ENCODE measurements around the gene LSAMP. TPM values are rescaled to one million over a fixed set of nuclear protein-coding genes. Genes with fewer than 3 reads are reported as not detected.

Gene LSAMP
- total and polyA plus RNA-seq, 2 experiments from 2014 or later: 2.0 to 2.9 TPM

DNA sequence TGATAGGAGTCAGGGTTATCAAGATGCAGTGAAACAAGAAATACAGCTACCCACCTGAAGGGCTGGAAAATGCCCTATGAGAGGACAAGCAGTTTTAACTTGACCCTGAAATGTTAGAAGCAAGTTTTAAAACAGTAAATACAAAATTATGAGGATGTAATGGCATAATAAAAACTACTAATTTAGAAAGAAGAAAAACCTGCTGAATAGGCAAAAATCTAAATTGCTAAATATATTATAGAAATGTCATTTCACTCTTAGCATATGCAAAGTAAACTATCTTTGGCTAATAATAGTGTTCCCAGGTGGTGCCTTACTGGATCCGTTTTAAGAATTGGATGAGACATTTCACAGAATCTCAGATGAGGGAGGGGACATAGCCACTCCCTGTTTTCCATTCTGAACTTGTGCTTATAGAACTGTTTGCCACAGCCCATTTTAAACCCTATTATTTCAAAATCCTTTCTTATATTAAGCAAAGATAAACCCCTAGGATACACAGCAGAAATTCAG lies 294.6 kb downstream of the LSAMP start:
- Histone ChIP-seq H3K79me2 (replicated peaks; ENCODE audit: insufficient read depth) (no peaks in the 10 kb centered on the region), H3K4me3 (no peak overlapping the region)

More for the DNA sequence above, 294.6 kb downstream of the LSAMP start:
- H3K4me3 Mint-ChIP-seq: no peak overlapping the region
- DNase-seq (ENCODE audit: low spot score): no peak
- no peaks in the 10 kb centered on the region for H3K36me3 ChIP-seq (ENCODE audit: insufficient read depth)
- peak; percentile 28; the same call in 1 of the 3 replicates for ATAC-seq
- peaks cover 34% of the 10 kb centered on the region for H3K4me1 ChIP-seq (ENCODE audit: insufficient read depth)
- H4K20me1 ChIP-seq (replicated peaks; ENCODE audit: insufficient read depth): no peaks in the 10 kb centered on the region
- H2AFZ ChIP-seq: no peak overlapping the region
- no peaks in the 10 kb centered on the region for H3K27me3 Mint-ChIP-seq (ENCODE audit: insufficient read depth, low read depth, poor library complexity)
- TF ChIP-seq, protein P1, sequence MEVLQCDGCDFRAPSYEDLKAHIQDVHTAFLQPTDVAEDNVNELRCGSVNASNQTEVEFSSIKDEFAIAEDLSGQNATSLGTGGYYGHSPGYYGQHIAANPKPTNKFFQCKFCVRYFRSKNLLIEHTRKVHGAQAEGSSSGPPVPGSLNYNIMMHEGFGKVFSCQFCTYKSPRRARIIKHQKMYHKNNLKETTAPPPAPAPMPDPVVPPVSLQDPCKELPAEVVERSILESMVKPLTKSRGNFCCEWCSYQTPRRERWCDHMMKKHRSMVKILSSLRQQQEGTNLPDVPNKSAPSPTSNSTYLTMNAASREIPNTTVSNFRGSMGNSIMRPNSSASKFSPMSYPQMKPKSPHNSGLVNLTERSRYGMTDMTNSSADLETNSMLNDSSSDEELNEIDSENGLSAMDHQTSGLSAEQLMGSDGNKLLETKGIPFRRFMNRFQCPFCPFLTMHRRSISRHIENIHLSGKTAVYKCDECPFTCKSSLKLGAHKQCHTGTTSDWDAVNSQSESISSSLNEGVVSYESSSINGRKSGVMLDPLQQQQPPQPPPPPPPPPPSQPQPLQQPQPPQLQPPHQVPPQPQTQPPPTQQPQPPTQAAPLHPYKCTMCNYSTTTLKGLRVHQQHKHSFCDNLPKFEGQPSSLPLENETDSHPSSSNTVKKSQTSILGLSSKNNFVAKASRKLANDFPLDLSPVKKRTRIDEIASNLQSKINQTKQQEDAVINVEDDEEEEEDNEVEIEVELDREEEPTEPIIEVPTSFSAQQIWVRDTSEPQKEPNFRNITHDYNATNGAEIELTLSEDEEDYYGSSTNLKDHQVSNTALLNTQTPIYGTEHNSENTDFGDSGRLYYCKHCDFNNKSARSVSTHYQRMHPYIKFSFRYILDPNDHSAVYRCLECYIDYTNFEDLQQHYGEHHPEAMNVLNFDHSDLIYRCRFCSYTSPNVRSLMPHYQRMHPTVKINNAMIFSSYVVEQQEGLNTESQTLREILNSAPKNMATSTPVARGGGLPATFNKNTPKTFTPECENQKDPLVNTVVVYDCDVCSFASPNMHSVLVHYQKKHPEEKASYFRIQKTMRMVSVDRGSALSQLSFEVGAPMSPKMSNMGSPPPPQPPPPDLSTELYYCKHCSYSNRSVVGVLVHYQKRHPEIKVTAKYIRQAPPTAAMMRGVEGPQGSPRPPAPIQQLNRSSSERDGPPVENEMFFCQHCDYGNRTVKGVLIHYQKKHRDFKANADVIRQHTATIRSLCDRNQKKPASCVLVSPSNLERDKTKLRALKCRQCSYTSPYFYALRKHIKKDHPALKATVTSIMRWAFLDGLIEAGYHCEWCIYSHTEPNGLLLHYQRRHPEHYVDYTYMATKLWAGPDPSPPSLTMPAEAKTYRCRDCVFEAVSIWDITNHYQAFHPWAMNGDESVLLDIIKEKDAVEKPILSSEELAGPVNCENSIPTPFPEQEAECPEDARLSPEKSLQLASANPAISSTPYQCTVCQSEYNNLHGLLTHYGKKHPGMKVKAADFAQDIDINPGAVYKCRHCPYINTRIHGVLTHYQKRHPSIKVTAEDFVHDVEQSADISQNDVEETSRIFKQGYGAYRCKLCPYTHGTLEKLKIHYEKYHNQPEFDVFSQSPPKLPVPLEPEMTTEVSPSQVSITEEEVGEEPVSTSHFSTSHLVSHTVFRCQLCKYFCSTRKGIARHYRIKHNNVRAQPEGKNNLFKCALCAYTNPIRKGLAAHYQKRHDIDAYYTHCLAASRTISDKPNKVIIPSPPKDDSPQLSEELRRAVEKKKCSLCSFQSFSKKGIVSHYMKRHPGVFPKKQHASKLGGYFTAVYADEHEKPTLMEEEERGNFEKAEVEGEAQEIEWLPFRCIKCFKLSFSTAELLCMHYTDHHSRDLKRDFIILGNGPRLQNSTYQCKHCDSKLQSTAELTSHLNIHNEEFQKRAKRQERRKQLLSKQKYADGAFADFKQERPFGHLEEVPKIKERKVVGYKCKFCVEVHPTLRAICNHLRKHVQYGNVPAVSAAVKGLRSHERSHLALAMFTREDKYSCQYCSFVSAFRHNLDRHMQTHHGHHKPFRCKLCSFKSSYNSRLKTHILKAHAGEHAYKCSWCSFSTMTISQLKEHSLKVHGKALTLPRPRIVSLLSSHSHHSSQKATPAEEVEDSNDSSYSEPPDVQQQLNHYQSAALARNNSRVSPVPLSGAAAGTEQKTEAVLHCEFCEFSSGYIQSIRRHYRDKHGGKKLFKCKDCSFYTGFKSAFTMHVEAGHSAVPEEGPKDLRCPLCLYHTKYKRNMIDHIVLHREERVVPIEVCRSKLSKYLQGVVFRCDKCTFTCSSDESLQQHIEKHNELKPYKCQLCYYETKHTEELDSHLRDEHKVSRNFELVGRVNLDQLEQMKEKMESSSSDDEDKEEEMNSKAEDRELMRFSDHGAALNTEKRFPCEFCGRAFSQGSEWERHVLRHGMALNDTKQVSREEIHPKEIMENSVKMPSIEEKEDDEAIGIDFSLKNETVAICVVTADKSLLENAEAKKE (CRISPR knock-in tag; IDR thresholded peaks at IDR 0.05): no peak
- TF ChIP-seq, protein P2, sequence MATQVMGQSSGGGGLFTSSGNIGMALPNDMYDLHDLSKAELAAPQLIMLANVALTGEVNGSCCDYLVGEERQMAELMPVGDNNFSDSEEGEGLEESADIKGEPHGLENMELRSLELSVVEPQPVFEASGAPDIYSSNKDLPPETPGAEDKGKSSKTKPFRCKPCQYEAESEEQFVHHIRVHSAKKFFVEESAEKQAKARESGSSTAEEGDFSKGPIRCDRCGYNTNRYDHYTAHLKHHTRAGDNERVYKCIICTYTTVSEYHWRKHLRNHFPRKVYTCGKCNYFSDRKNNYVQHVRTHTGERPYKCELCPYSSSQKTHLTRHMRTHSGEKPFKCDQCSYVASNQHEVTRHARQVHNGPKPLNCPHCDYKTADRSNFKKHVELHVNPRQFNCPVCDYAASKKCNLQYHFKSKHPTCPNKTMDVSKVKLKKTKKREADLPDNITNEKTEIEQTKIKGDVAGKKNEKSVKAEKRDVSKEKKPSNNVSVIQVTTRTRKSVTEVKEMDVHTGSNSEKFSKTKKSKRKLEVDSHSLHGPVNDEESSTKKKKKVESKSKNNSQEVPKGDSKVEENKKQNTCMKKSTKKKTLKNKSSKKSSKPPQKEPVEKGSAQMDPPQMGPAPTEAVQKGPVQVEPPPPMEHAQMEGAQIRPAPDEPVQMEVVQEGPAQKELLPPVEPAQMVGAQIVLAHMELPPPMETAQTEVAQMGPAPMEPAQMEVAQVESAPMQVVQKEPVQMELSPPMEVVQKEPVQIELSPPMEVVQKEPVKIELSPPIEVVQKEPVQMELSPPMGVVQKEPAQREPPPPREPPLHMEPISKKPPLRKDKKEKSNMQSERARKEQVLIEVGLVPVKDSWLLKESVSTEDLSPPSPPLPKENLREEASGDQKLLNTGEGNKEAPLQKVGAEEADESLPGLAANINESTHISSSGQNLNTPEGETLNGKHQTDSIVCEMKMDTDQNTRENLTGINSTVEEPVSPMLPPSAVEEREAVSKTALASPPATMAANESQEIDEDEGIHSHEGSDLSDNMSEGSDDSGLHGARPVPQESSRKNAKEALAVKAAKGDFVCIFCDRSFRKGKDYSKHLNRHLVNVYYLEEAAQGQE (IDR thresholded peaks at IDR 0.05; ENCODE audit: unreplicated experiment): no peak
- TF ChIP-seq ZNF114 (CRISPR knock-in tag; IDR thresholded peaks at IDR 0.05) (no peak), POLR2AphosphoS5 (IDR thresholded peaks at IDR 0.05; ENCODE audit: low read depth) (no peak), EZH2phosphoT487 (IDR thresholded peaks at IDR 0.05; ENCODE audit: unreplicated experiment) (no peak), ZNF331 (CRISPR knock-in tag; IDR thresholded peaks at IDR 0.05; ENCODE audit: low read depth) (no peak)
- TF ChIP-seq, protein P3, sequence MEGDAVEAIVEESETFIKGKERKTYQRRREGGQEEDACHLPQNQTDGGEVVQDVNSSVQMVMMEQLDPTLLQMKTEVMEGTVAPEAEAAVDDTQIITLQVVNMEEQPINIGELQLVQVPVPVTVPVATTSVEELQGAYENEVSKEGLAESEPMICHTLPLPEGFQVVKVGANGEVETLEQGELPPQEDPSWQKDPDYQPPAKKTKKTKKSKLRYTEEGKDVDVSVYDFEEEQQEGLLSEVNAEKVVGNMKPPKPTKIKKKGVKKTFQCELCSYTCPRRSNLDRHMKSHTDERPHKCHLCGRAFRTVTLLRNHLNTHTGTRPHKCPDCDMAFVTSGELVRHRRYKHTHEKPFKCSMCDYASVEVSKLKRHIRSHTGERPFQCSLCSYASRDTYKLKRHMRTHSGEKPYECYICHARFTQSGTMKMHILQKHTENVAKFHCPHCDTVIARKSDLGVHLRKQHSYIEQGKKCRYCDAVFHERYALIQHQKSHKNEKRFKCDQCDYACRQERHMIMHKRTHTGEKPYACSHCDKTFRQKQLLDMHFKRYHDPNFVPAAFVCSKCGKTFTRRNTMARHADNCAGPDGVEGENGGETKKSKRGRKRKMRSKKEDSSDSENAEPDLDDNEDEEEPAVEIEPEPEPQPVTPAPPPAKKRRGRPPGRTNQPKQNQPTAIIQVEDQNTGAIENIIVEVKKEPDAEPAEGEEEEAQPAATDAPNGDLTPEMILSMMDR (conservative IDR thresholded peaks at IDR 0.05; ENCODE audit: low read depth in 2 of 2): no peak
- peaks cover 6% of the 10 kb centered on the region; the same call in 2 of the 3 replicates for H3K36me3 Mint-ChIP-seq (ENCODE audit: low read depth)
- peaks cover 7% of the 10 kb centered on the region for H3K9me3 Mint-ChIP-seq
- H3K27me3 ChIP-seq (ENCODE audit: insufficient read depth): no peaks in the 10 kb centered on the region
- no peak overlapping the region for H3K27ac Mint-ChIP-seq
- peaks cover 35% of the 10 kb centered on the region for H3K4me1 Mint-ChIP-seq
- no peaks in the 10 kb centered on the region for H3K9me2 ChIP-seq (ENCODE audit: insufficient read depth)
- no peak overlapping the region for H3K27ac ChIP-seq (ENCODE audit: low read depth)
- 0 out of 2 replicates have a peak overlapping the region, but pooled peaks have one; percentile 7 for H3K4me2 ChIP-seq
- H3F3A ChIP-seq (replicated peaks; ENCODE audit: low read depth): no peaks in the 10 kb centered on the region
